ENCODE data around the gene PHF23.

PHF23 gene

DNA sequence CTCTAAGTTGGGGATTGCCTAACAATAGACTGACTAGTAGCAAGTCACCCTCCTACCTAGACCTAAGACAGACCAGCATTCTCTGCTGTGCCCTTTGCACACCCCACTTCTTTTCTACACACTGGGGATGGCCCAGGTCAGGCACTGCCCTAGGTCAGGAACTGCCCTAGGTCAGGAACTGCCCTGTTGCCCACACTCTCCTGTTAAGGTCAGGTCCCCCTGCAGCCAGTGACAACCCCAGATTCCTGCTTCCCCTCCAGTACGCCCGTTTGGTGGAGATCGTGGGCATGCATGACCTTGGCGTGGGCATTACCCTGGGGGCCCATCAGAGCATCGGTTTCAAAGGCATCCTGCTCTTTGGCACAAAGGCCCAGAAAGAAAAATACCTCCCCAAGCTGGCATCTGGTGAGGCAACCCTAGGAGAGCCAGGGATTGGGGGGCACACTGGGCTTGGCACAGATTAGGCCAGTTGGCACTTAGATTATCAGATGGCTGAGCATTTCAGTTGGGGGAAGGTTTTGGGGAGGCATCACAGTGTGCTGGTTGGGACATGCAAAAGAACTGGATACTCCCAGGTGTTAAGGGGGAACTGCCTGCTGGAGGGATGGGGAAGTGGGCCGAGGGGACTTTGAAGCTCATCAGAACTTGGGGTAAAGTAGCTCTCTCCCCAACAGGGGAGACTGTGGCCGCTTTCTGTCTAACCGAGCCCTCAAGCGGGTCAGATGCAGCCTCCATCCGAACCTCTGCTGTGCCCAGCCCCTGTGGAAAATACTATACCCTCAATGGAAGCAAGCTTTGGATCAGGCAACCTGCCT lies 17.8 kb downstream of the PHF23 start:
- DNase-seq (ENCODE audit: low read depth in 2 of 2, low spot score in 1 of 2), result no peak

DNA sequence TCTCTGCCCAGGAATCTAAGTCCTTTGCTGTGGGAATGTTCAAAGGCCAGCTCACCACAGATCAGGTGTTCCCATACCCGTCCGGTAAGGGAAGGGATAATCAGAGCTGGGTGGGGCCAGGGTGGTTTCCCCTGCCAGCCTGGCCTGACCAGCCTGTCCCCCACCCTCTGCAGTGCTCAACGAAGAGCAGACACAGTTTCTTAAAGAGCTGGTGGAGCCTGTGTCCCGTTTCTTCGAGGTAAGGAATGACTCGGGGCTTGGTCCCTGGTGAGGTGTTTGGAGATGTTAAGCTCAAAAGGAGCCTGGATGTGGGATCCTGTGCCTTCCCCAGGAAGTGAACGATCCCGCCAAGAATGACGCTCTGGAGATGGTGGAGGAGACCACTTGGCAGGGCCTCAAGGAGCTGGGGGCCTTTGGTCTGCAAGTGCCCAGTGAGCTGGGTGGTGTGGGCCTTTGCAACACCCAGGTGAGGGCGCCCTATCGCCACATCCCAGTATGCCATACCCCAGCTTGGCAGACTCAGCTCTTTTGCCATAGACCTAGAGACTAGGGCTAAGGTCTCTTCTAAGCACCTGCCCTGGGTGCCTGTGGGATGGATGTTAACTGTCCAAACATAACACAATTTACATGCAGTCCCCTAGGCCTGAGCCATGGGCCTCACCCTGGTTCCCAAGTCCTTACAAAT lies 18.5 kb downstream of the PHF23 start:
- no peak for DNase-seq (ENCODE audit: low read depth in 2 of 2, low spot score in 1 of 2)

DNA sequence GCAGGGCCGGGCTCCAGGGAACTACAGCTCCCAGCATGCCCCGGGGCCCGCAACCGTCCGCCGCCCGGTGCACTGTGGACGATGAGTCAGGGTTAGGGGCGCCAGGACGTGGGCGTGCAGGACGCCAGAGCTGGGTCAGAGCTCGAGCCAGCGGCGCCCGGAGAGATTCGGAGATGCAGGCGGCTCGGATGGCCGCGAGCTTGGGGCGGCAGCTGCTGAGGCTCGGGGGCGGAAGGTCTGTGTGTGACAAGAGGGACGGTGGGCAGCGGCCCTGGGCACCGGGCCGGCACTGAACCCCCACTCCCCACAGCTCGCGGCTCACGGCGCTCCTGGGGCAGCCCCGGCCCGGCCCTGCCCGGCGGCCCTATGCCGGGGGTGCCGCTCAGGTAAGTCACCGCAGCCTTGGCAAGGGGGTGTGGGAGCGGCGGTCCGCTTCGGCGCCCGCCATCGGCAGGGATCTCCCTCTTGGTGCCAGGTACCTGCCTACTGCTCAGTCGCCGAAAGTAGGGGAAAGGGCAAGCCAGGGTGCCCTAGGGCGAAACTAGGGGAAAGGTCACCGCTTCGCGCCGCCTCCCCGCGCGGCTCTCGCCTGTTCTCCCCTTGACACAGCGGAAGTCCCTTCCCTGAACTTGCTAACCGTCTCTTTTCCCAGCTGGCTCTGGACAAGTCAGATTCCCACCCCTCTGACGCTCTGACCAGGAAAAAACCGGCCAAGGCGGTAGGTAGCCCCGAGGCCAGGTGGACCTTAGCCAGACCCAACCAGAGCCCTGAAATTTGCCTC lies 19.3 kb downstream of the PHF23 start, which contains the start of the genes ACADVL and DLG4:
Gene ACADVL, plus strand, starts transcription at position 127 of the 781 bp plus-strand sequence. Its CDS starts 47 bp downstream, at position 174.
Gene DLG4, minus strand, starts transcription at position 25 of the 781 bp plus-strand sequence.
- peak; percentile 58 to 61 for DNase-seq (ENCODE audit: low read depth in 2 of 2, low spot score in 1 of 2)

DNA sequence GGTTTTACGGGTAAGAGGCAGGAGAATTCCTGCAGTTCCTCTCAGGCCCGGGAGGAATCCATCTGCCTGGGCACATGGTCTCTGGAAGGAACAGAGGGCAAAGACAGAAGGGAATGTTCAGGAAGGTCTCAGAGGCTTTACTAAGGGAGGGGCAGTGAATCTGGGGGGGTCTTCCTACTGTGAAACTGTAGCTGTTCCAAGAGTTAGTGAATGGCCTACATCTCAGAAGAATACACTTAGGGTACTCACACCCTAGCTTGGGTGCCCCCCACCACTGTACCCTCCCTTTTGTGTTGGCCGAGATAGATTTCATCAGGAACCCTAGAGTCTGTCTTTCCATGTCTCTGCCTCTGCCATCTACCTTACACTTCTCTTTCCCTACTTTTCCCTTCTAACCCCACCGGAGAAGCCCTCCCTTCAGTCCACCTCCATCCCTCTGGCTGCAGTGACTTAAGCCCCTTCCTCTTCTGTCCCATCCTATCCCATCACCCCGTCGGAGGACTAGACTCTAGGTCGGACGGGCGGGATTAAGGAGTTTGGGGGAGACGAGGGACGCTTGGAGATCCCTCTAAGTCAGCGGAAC lies 19.9 kb downstream of the PHF23 start:
- DNase-seq (ENCODE audit: low read depth in 2 of 2, low spot score in 1 of 2), result no peak

DNA sequence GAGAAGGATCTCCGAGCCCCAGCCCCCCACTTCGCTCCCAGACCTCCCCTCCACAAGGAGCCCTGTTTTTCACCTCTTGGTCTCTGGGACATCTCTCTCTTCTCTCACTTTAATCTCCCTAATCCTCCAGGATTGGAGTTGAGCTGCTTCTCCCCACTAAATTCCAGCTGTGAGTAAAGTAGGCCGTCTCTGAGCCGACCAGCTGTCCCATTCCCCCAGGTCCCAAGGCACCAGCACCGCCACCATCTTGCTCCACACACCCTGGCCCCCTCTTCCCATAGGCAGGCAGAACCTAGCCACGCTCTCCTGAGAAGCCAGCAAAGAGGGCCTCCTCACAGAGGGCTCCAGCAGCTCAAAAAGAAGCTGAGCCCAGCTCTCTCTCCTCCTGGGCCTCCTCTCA lies 20.5 kb downstream of the PHF23 start:
- DNase-seq (ENCODE audit: low read depth in 2 of 2, low spot score in 1 of 2), result no peak

DNA sequence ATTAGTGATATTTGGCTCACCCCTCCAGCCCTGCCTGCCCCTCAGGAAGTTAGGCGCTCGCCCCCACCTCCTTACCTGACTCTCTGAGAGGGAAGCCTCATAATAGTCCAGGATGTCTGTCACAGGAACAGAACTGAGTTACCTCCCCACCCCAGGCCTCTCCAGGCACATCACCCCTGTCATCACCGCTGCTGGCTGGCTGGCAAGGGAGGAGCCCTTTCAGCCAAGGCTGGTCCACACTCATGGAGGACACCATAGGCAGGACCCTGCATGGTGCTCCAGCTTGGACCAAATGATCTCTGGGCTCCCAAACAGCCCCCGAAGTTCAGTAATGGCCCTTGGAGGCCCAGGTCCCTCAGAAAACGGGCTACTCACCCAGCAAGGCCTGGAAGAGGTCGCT lies 21.1 kb downstream of the PHF23 start:
- DNase-seq (ENCODE audit: low read depth in 2 of 2, low spot score in 1 of 2), result no peak

DNA sequence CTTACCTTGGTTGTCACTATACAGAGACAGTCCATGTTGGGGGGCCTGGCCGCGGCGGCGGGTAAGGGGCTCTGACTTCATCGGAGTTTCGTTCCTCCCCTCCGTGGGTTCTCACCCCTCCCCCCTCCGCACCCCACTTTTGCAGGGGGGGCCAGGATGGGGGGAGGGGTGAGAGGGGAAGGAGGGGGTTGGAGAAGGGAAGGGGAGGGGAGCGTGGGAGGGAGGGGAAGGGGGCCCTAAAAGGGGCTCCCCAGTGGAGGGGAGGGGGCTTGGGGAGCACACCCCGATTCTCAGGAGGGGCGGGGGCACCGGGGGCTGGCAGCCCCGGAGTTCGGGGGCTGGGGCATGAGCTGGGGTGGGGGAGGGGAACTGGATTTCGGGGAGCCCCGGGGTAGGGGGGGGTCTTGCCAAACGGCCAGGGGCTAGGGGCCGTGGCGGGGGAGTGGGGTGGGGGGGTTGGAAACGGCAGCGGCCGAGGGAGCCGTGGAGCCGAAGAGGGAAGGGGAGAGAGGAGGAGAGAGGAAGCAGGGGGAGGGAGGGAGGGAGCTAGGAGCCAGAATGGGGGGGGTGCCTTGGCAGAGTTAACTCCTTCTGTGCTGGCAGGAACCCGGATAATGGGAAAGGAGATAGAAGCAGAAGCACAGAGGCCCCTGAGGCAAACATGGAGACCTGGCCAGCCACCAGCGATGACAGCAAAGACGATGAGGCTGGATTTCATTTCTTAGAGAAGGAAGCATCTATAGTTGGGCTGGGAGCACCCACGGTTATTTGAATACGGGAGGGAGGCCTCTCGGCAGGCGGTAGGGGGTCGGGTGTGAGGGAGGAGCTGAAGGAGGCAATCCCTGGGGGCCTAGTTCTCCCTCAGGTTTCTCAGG lies 21.9 kb downstream of the PHF23 start:
- no peak for DNase-seq (ENCODE audit: low read depth in 2 of 2, low spot score in 1 of 2)

DNA sequence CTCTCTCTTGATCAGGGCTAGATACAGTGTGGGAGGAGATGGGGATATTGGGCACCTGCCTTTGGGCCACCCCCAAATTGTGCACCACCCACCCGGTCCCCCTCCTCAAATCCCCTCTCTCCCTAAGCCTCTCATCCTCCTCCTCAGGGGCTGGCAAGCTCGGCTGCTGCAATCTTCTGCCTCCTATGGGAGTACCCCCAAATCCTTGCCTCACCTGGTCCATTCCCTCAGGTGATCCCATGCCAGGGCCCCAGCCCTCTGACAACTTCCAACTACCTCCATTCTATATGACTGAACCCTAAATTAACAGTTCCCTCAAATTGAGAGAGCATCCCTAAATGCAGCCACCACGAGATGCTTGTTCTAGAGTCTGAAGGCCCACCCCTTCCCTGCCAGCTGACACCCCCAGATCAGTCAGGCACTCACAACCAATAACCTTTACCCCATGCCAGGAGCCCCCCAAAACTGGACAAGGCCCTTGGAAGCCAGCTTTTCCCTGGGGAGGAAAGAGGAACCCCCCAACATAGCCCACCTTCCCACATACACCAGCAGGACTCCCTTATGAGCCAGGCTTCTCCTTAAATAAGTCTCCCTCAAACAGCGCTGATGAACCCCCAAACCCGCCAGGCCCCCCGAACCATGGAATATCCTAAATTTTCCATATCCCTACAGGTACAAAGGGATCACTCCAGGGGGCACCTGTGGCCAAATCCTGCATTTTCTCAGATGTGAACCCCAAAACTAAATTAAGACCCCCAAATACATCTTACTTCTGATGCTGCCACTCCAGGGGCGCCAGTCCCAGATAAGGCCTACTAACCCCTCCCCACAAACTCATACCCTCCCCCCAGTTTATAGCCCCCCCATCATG lies 22.8 kb downstream of the PHF23 start:
- no peak for DNase-seq (ENCODE audit: low read depth in 2 of 2, low spot score in 1 of 2)

DNA sequence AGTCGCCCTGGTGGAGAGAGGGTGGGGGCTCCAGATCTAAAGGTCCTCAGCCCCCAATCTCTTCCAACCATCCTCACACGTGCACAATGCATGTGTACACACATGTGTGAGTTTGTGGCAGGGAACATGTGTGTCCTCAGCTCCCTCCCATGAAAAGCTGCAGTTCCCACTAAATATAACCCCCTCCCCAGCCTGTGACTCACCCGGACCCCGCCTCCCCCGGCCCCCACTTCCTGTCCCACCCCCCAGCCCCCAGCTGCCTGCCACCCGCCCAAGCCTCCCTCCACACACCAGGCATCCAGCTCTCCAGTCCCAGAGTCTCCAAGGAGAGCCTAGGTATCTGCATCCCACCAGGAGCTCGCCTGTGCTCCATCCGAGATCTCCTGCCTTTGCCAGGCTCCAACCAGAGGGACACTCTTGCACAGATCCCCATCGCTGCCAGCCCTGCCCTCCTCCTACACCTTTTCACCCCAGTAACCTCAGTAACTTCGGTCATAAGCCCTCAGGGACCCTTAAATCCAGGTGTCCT lies 23.5 kb downstream of the PHF23 start:
- DNase-seq (ENCODE audit: low read depth in 2 of 2, low spot score in 1 of 2), result no peak

DNA sequence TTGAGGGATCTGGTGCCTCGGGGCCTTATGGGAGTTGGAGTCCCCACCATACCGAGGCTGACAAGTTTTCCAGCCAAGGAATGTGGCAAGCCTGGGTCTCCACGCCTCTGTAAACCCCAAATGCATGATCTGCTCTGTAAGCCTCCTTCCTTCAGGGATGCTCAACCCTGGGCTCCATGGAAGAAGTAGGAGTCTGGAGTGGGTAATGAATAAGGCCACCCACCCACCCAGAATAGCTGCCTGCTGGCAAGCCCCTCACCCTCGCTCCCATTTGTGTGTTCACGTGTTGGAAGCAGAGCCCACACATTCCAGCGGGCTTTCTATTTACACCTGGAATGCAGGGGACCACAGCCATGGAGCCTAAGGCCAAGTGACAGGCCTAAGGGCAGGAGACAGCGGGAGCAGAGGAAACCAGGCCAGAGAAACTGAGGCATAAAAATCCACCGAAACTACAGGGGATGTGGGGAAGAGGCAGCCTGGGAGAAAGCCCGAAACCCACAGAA lies 24.1 kb downstream of the PHF23 start:
- DNase-seq (ENCODE audit: low read depth in 2 of 2, low spot score in 1 of 2), result no peak

DNA sequence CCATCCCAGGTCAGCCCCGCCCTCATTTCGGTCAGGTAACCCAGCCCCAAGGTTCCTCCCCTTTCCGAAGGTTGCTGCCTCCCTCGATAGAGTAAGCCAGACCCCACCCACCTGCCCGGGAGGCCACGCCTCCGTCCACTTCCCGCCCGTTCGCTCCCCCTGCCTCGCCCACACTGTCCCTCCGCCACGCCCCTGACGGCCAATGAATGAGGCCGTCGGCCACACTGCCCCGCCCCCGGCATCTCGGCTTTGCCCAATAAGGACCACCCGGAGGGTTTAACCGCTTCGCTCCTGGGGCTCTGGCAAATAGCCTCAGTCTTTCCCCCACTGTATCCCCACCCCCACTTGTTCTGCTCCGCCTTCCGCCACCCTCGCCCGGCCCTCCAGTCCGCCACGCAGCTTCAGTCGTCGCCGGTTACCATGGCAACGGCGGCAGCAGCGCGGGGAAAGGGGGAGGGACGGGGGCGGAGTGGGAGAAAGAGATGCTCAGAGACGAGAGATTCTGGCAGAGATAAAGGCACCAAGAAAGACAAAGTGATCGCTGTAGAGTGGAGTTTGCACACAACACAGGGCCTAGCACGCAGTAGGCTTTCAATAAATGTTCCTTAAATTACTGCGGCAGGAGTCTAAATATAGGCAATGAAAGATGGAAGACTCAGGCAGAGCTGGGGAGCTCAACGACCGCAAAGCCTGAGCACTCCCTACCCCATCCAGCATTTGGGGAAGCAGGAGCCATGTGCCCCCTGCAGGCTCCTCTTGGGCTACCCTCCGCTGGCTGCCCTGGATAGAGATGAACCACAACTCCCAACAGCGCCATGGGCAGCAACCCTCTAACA lies 24.7 kb downstream of the PHF23 start:
- DNase-seq (ENCODE audit: low read depth in 2 of 2, low spot score in 1 of 2), result peak; percentile 97 to 98

DNA sequence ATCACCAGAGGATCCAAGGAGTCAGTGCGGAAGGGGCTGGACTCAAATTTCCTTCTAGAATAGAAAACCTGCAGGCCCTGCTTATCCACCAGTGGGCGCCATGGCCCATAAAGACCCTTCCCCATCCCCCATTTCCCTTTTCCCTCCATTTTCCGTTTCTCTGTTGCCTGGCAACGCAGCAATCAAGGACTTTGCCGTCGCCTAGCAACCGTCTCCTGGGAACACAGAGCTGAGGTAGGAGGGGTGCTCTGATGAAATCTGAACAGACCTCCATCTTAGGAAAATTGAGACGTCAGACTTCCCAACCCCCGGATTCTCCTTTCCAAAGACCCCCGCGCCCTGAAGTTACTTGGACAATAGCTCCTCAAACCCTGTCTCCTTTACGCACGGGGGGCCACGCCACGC lies 25.4 kb downstream of the PHF23 start:
- DNase-seq (ENCODE audit: low read depth in 2 of 2, low spot score in 1 of 2), result no peak

DNA sequence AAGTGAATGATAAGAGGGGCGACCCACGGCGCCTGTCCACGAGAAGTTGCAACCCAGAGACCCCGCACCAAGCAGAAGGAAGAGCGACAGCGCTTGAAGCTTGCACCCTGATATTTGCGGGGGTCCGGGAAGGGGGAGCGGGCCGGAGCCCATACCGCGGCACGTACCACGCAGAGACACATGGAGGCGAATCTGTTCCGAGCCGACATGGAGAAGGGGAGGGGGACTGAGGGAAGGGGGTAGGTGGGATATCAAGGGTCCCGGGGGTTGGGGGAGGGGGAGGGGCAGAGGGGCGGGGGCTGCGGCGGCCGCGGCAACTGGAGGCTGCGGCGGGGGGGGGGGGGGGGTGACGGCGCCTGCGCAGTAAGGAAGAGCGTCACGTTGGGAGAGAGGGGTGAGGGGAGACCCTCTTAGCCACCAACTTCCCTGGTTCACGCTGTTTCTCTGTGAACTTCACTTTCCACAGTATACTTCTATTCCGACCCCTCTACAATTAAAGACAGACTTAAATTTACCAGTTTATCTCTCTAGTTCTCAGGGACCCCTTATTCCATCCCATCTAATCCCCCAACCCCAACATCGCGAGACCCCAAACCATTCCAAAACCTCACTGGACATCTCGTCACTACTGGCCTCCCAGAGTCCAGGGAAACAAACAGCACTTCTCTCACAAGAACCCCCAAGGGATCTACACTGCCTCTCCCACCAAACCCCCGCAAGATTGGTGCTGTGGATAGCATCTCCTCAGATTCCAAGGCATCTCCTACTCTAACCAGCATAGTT lies 27.6 kb downstream of the PHF23 start:
- DNase-seq (ENCODE audit: low read depth in 2 of 2, low spot score in 1 of 2), result no peak

DNA sequence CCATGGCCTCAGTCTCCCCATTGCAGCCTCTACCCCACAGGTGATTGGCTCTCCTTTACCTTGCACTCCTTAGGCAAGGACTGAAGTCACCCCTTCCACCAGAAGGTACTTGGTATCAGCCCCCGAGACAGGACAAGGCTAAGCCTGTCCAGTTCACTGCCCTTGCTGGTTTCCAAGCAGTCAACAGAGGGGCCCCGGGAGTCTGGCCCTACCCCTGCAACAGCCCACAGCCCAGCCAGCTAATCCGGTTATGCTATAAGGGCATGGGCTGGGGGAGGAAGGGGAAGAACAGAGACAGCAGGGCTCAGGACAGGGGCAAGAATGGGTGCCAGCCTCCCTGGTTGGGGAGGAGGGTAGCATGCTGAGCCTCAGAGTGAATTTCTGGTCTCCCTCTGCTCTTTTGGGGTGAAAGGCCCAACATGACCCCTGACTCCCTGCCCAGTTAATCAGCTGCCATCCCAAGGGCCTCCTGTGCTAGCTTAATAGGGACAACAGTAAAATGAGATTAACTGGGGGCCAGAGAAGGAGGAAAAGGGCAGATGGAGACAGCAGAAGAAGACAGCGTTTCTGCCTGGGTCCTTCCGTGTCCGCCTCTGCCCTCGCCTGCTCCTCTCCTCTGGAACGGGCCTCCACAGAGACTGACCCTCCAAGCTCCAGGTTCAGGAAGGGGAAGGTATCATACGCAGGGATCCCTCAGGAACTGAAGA lies 30.4 kb downstream of the PHF23 start:
- no peak for DNase-seq (ENCODE audit: low read depth in 2 of 2, low spot score in 1 of 2)

DNA sequence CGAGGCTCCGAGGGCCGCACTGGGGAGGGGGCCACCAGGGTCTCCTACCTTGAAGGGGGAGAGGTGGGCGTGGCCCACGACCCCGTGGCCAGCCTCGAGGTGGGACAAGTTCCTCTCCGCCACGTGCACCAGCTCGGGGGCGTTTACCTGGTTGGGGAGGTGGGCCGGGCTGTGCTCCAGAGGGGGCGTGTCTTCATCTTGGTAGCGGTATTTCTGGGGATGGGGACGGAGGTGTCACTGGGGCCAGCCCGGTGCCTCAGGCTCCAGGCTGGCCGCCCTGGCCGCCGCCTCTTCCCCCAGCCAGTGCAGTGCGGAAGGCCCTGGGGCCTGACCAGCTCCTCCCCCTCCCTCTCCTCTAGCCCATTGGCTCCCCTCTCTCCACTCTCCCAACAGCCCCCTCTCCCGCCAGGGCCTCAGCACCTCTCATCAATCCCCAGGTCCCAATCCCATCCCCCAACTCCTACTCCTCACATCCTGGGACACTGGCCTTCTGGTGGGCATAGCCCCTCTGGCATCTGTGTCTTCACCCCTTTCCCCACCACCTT lies 31.2 kb downstream of the PHF23 start:
- DNase-seq (ENCODE audit: low read depth in 2 of 2, low spot score in 1 of 2), result no peak

Data from stimulated activated CD8-positive, alpha-beta memory T cell treated with anti-CD3 and anti-CD28 coated beads, Interleukin-4, amount 100 ng/mL, for 1 hour (primary cell).